ENCODE measurements around the gene DAB2IP. TPM values are rescaled to one million over a fixed set of nuclear protein-coding genes. Genes with fewer than 3 reads are reported as not detected.

The DAB2IP gene
- total and polyA plus RNA-seq, 2 of the 4 experiments (the other 2 are of a cell fraction): 5.6 to 17.2 TPM

DNA sequence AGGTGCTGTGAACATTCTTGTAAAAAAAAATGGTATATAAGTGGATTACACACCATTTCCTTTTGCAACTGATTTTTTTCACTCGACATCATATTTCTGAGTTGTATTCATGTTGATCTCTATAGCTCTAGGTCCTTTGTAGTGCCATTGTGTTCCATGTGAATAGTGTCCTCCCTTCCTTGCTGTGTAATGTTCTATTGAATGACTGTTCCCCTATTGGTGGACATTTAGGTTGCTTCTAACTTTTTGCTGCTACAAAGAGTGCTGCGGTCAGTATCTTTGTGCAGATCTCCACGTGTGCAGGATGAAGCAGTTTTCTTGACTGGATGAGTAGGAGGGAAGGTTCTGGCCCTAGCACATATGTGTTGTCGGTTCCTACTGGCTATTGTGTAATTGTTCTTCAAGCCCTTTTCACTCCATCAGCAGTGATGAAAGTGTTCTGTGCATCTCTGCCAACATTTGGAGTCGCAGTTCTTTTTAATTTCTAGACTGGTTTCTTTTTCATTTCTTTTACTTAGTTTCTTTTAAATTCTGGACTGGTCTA, 20.2 kb downstream of the DAB2IP start:
- intact Hi-C loops (cut with micrococcal nuclease) (no loop called here), in situ Hi-C loops (cut with MboI; ENCODE audit: low sequenced_read_pairs) (no loop called here), dilution Hi-C loops (cut with HindIII; ENCODE audit: low sequenced_read_pairs, unreplicated experiment) (no loop called here)
- Histone ChIP-seq H3K36me3 (ENCODE audit: control insufficient read depth, insufficient read depth, low read length) (no peaks in the 10 kb centered on the region), H3K18ac (ENCODE audit: low read depth, low read length) (no peak overlapping the region), H3K4me2 (ENCODE audit: low read depth, low read length) (no peak overlapping the region), H2BK20ac (ENCODE audit: low read depth, low read length) (no peak overlapping the region), H3K14ac (replicated peaks; ENCODE audit: low read depth, low read length) (no peak overlapping the region), H3K4me3 (ENCODE audit: insufficient read depth, low read depth, low read length) (no peak overlapping the region), H3K23ac (ENCODE audit: low read depth, low read length) (no peak overlapping the region), H3K27ac (ENCODE audit: insufficient read depth, low read length) (no peak overlapping the region), H3K79me1 (ENCODE audit: low read depth in 1 of 2, low read length in 2 of 2) (peaks cover 0 to 10% of the 10 kb centered on the region in 2 experiments; a peak in 1 of 4 replicates), H4K91ac (ENCODE audit: insufficient read depth, low read depth, low read length) (no peak overlapping the region), H3K27me3 (ENCODE audit: control insufficient read depth, insufficient read depth, low read length) (no peaks in the 10 kb centered on the region), H4K20me1 (ENCODE audit: insufficient read depth, low read length) (peaks cover 12% of the 10 kb centered on the region), H4K8ac (ENCODE audit: low read depth in 2 of 2, low read length in 2 of 2) (no peak overlapping the region), H3K9ac (ENCODE audit: low read depth, low read length) (no peak overlapping the region), H2AK9ac (replicated peaks; ENCODE audit: low read depth, low read length, poor library complexity) (no peak overlapping the region), H4K5ac (ENCODE audit: low read depth, low read length) (no peak overlapping the region), H2BK5ac (ENCODE audit: low read depth, low read length, poor library complexity, severe bottlenecking) (no peak overlapping the region), H2BK120ac (ENCODE audit: low read depth, low read length) (no peak overlapping the region), H3K4ac (ENCODE audit: low read depth, low read length) (no peak overlapping the region), H3K56ac (ENCODE audit: extremely low read depth, insufficient read depth, low read length) (no peak overlapping the region), H2AK5ac (ENCODE audit: low read depth, low read length) (no peak overlapping the region; the same call in 1 of the 2 replicates), H3K9me1 (ENCODE audit: insufficient read depth, low read length) (peaks cover 22% of the 10 kb centered on the region), H2BK15ac (ENCODE audit: low read depth, low read length) (no peak overlapping the region), H3K9me3 (ENCODE audit: control insufficient read depth, insufficient read depth, low read length) (peaks cover 2% of the 10 kb centered on the region), H3K4me1 (ENCODE audit: control insufficient read depth, insufficient read depth, low read length) (peaks cover 12% of the 10 kb centered on the region), H2AFZ (replicated peaks; ENCODE audit: low read length, poor library complexity) (no peak overlapping the region)
- DNase-seq (peak; percentile 28), ATAC-seq (ENCODE audit: low read depth) (no peak)
- no TSS peak for BruUV-seq (replicated peaks)
- TF ChIP-seq RAD21 (IDR thresholded peaks at IDR 0.05; ENCODE audit: low read length) (no peak), CEBPB (IDR thresholded peaks at IDR 0.05; ENCODE audit: low read depth, low read length) (0 out of 2 replicates have a peak, but pooled peaks have one; percentile 29)
- TF ChIP-seq, protein P1, sequence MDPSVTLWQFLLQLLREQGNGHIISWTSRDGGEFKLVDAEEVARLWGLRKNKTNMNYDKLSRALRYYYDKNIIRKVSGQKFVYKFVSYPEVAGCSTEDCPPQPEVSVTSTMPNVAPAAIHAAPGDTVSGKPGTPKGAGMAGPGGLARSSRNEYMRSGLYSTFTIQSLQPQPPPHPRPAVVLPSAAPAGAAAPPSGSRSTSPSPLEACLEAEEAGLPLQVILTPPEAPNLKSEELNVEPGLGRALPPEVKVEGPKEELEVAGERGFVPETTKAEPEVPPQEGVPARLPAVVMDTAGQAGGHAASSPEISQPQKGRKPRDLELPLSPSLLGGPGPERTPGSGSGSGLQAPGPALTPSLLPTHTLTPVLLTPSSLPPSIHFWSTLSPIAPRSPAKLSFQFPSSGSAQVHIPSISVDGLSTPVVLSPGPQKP (IDR thresholded peaks at IDR 0.05; ENCODE audit: borderline replicate concordance, low read depth, low read length): no peak
- WGBS, 2 experiments (ENCODE audit: extremely low coverage in 2 of 2, insufficient read length in 1 of 2): no CpG with 5 or more reads among the region's 5 CpGs
- POLR2A ChIA-PET (ENCODE audit: unreplicated experiment): no interaction called here
- CTCF ChIA-PET: no interaction called here
